ENCODE results near the gene BSCL2. TPM values are rescaled to one million over a fixed set of nuclear protein-coding genes. Genes with fewer than 3 reads are reported as not detected.

BSCL2 gene
- total and polyA plus RNA-seq, 2 of the 13 experiments (the other 11 are each of a cell fraction or from before 2014, with no cell fraction given) = 19.5 to 21.1 TPM

DNA sequence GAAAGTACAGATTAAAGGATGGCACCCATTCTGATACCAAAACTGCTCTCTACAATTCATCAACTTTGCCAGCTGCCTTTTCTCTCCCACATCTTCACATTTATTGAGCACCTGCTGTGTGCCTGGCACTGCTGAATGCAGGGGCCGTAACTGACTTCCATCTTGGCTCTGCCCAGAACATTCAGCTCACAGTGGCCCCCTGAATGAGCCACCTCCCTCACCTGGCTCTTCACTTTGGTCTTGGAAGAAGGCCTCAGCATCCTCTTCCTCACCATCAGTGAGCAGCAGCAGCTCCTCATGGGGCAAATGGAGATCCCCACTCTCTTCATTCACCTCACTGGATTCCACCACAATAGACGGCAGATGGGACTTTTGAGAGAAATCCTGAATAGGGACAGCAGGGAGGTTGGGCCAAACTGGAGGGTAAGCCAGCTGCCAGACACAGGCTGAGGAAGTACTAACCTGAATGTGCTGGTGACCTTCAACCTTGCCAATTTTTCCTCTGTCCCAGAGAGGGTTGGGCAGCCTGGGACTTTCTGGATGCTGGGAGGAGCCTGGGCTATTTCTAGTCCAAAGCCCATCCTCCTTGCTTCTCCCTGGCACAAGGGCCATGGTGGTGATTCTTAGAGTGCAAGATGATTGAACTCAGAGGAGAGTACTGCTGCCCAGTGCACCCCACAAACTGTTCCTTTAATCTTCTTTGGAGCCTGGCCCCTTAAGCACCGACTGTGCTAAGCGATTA, 37.6 kb downstream of the BSCL2 start (continued):
- TF ChIP-seq, protein P1, sequence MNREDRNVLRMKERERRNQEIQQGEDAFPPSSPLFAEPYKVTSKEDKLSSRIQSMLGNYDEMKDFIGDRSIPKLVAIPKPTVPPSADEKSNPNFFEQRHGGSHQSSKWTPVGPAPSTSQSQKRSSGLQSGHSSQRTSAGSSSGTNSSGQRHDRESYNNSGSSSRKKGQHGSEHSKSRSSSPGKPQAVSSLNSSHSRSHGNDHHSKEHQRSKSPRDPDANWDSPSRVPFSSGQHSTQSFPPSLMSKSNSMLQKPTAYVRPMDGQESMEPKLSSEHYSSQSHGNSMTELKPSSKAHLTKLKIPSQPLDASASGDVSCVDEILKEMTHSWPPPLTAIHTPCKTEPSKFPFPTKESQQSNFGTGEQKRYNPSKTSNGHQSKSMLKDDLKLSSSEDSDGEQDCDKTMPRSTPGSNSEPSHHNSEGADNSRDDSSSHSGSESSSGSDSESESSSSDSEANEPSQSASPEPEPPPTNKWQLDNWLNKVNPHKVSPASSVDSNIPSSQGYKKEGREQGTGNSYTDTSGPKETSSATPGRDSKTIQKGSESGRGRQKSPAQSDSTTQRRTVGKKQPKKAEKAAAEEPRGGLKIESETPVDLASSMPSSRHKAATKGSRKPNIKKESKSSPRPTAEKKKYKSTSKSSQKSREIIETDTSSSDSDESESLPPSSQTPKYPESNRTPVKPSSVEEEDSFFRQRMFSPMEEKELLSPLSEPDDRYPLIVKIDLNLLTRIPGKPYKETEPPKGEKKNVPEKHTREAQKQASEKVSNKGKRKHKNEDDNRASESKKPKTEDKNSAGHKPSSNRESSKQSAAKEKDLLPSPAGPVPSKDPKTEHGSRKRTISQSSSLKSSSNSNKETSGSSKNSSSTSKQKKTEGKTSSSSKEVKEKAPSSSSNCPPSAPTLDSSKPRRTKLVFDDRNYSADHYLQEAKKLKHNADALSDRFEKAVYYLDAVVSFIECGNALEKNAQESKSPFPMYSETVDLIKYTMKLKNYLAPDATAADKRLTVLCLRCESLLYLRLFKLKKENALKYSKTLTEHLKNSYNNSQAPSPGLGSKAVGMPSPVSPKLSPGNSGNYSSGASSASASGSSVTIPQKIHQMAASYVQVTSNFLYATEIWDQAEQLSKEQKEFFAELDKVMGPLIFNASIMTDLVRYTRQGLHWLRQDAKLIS (CRISPR knock-in tag; IDR thresholded peaks at IDR 0.05) = no peak
- TF ChIP-seq, protein P2, sequence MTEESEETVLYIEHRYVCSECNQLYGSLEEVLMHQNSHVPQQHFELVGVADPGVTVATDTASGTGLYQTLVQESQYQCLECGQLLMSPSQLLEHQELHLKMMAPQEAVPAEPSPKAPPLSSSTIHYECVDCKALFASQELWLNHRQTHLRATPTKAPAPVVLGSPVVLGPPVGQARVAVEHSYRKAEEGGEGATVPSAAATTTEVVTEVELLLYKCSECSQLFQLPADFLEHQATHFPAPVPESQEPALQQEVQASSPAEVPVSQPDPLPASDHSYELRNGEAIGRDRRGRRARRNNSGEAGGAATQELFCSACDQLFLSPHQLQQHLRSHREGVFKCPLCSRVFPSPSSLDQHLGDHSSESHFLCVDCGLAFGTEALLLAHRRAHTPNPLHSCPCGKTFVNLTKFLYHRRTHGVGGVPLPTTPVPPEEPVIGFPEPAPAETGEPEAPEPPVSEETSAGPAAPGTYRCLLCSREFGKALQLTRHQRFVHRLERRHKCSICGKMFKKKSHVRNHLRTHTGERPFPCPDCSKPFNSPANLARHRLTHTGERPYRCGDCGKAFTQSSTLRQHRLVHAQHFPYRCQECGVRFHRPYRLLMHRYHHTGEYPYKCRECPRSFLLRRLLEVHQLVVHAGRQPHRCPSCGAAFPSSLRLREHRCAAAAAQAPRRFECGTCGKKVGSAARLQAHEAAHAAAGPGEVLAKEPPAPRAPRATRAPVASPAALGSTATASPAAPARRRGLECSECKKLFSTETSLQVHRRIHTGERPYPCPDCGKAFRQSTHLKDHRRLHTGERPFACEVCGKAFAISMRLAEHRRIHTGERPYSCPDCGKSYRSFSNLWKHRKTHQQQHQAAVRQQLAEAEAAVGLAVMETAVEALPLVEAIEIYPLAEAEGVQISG (CRISPR knock-in tag; IDR thresholded peaks at IDR 0.05) = peak; percentile 59
- TF ChIP-seq ONECUT2 (CRISPR knock-in tag; IDR thresholded peaks at IDR 0.05) (no peak), PLRG1 (conservative IDR thresholded peaks at IDR 0.05) (no peak), KAT8 (CRISPR knock-in tag; IDR thresholded peaks at IDR 0.05) (no peak), ZNF747 (CRISPR knock-in tag; IDR thresholded peaks at IDR 0.05; ENCODE audit: borderline replicate concordance) (no peak), HNF4A (CRISPR knock-in tag; IDR thresholded peaks at IDR 0.05) (peak; percentile 33; the same call in 1 of the 2 replicates), PHF21A (CRISPR knock-in tag; IDR thresholded peaks at IDR 0.05) (peak; percentile 37; the same call in 1 of the 2 replicates), WIZ (CRISPR knock-in tag; IDR thresholded peaks at IDR 0.05) (no peak), ZNF160 (CRISPR knock-in tag; IDR thresholded peaks at IDR 0.05) (no peak), NR2F6 (IDR thresholded peaks at IDR 0.05) (peak; percentile 36; the same call in 1 of the 2 replicates), NR2F6 (CRISPR knock-in tag; IDR thresholded peaks at IDR 0.05) (peak; percentile 46; the same call in 1 of the 2 replicates), JUN (CRISPR knock-in tag; IDR thresholded peaks at IDR 0.05) (no peak), FOXA1 (IDR thresholded peaks at IDR 0.05) (no peak), FOXA1 (CRISPR knock-in tag; IDR thresholded peaks at IDR 0.05) (no peak)
- TF ChIP-seq, protein P3, sequence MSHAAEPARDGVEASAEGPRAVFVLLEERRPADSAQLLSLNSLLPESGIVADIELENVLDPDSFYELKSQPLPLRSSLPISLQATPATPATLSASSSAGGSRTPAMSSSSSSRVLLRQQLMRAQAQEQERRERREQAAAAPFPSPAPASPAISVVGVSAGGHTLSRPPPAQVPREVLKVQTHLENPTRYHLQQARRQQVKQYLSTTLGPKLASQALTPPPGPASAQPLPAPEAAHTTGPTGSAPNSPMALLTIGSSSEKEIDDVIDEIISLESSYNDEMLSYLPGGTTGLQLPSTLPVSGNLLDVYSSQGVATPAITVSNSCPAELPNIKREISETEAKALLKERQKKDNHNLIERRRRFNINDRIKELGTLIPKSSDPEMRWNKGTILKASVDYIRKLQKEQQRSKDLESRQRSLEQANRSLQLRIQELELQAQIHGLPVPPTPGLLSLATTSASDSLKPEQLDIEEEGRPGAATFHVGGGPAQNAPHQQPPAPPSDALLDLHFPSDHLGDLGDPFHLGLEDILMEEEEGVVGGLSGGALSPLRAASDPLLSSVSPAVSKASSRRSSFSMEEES (CRISPR knock-in tag; IDR thresholded peaks at IDR 0.05) = no peak
- TF ChIP-seq, protein P4, sequence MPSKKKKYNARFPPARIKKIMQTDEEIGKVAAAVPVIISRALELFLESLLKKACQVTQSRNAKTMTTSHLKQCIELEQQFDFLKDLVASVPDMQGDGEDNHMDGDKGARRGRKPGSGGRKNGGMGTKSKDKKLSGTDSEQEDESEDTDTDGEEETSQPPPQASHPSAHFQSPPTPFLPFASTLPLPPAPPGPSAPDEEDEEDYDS (CRISPR knock-in tag; IDR thresholded peaks at IDR 0.05) = no peak
- TF ChIP-seq, protein P5, sequence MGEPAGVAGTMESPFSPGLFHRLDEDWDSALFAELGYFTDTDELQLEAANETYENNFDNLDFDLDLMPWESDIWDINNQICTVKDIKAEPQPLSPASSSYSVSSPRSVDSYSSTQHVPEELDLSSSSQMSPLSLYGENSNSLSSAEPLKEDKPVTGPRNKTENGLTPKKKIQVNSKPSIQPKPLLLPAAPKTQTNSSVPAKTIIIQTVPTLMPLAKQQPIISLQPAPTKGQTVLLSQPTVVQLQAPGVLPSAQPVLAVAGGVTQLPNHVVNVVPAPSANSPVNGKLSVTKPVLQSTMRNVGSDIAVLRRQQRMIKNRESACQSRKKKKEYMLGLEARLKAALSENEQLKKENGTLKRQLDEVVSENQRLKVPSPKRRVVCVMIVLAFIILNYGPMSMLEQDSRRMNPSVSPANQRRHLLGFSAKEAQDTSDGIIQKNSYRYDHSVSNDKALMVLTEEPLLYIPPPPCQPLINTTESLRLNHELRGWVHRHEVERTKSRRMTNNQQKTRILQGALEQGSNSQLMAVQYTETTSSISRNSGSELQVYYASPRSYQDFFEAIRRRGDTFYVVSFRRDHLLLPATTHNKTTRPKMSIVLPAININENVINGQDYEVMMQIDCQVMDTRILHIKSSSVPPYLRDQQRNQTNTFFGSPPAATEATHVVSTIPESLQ (CRISPR knock-in tag; conservative IDR thresholded peaks at IDR 0.05) = no peak

Measured in HepG2 (cell line).